Esophagus (tissue), 2 donors: Measurements from ENCODE around the gene PTTG2. TPM values are rescaled to one million over a fixed set of nuclear protein-coding genes. Genes with fewer than 3 reads are reported as not detected.

ENCODE experiments used
- H3K27ac ChIP-seq, 2 donors: one replicate each; pipeline ENCODE4 v1.5.1; 2013; ENCODE audit warnings: low read depth in 2 of 2, mild to moderate bottlenecking in 2 of 2, inconsistent platforms in 1 of 2, low read length in 1 of 2, moderate library complexity in 1 of 2
- H3K27me3 ChIP-seq, 2 donors: one replicate each; pipeline ENCODE4 v1.6.1; 2013; ENCODE audit warnings: low read length in 2 of 2, control low read depth in 1 of 2, mild to moderate bottlenecking in 1 of 2; ENCODE audit not compliant: insufficient read depth in 2 of 2, control insufficient read depth in 1 of 2
- H3K36me3 ChIP-seq, 2 donors: one replicate each; pipeline ENCODE4 v1.6.1; 2013; ENCODE audit warnings: low read length in 1 of 2; ENCODE audit not compliant: control insufficient read depth in 2 of 2, insufficient read depth in 2 of 2
- H3K4me1 ChIP-seq, 2 donors: one replicate each; pipeline ENCODE4 v1.6.1; 2013; ENCODE audit warnings: low read length in 1 of 2; ENCODE audit not compliant: control insufficient read depth in 2 of 2, insufficient read depth in 2 of 2
- H3K4me3 ChIP-seq, 2 donors: one replicate each; pipeline ENCODE4 v1.5.1; 2013; ENCODE audit warnings: low read length in 2 of 2, mild to moderate bottlenecking in 2 of 2, low read depth in 1 of 2, moderate library complexity in 1 of 2
- H3K9me3 ChIP-seq, 2 donors: one replicate each; pipeline ENCODE4 v1.6.1; 2013; ENCODE audit warnings: mild to moderate bottlenecking in 2 of 2, low read depth in 1 of 2, low read length in 1 of 2, moderate library complexity in 1 of 2; ENCODE audit not compliant: control insufficient read depth in 2 of 2, insufficient read depth in 1 of 2
- WGBS, 2 donors: extraction: QIAGEN DNeasy Blood & Tissue Kit; methylation state at CpG; one replicate each; pipeline ENCODE4 v1.1.7; 2013; 5-methylcytosine and 5-hydroxymethylcytosine counted together
- polyA plus RNA-seq, 2 donors: library from polyadenylated mRNA; stranded (reverse); fragments of 200-250 nt; gene quantifications; one replicate each; pipeline ENCODE4 v1.2.3, GENCODE V29; 2013
- donor health status: healthy with polysubstance abuse.
- donor health status: Bipolar disorder and iron deficiency.

PTTG2 gene
- polyA plus RNA-seq, 2 donors: 0.20 TPM; not detected in 1

- Histone ChIP-seq H3K4me1 (no peaks in the 10 kb centered on the region), H3K27me3 (no peaks in the 10 kb centered on the region), H3K36me3 (no peaks in the 10 kb centered on the region), H3K9me3 (no peaks in the 10 kb centered on the region), H3K4me3 (no peak overlapping the region), H3K27ac (no peak overlapping the region)
- 100% methylated on average over 1 of the region's 1 CpG for WGBS, 2 donors
These were observed 43.4 kb downstream of the PTTG2 start for GRCh38 chr4:38003628-38004027.

DNA sequence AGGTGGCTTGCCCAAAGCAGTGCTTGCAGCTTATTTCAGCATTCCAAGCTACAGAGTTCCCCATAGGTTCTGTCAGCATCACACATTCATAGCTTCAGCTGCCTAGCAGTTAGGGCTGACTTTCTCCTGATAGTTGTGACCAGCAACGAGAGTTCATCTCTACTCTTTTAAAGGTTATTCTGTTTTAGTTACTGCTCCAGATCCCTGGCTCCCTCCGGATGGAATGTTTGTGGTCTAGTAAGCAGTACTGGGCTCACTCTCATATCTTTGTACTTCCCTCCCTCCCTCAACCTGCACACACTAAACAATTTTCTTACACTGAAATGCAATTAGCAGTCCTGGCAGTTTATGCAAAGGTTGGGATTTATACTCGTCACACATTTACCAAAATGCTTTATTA, 43.9 kb downstream of the PTTG2 start:
- no peaks in the 10 kb centered on the region for H3K9me3 ChIP-seq
- H3K36me3 ChIP-seq: no peaks in the 10 kb centered on the region
- H3K27ac ChIP-seq: no peak overlapping the region
- WGBS, 2 donors: 73 to 80% methylated on average over 3 of the region's 3 CpGs
- no peak overlapping the region for H3K4me3 ChIP-seq
- no peaks in the 10 kb centered on the region for H3K4me1 ChIP-seq
- no peaks in the 10 kb centered on the region for H3K27me3 ChIP-seq

GRCh38 chr4:38004887-38005286, 44.7 kb downstream of the PTTG2 start:
- H3K27ac ChIP-seq: no peak overlapping the region
- H3K4me3 ChIP-seq: no peak overlapping the region
- WGBS, 2 donors: 70 to 81% methylated on average over 6 of the region's 6 CpGs
- no peaks in the 10 kb centered on the region for H3K36me3 ChIP-seq
- no peaks in the 10 kb centered on the region for H3K9me3 ChIP-seq
- H3K27me3 ChIP-seq: no peaks in the 10 kb centered on the region
- H3K4me1 ChIP-seq: no peaks in the 10 kb centered on the region

- H3K9me3 ChIP-seq: no peaks in the 10 kb centered on the region
- no peaks in the 10 kb centered on the region for H3K27me3 ChIP-seq
- WGBS, 2 donors: 78 to 85% methylated on average over 3 of the region's 3 CpGs
- no peaks in the 10 kb centered on the region for H3K4me1 ChIP-seq
- H3K27ac ChIP-seq: no peak overlapping the region
- no peak overlapping the region for H3K4me3 ChIP-seq
- H3K36me3 ChIP-seq: no peaks in the 10 kb centered on the region
These were observed 45.4 kb downstream of the PTTG2 start for GRCh38 chr4:38005637-38006036.

GRCh38 chr4:38007645-38008044, 47.4 kb downstream of the PTTG2 start:
- H3K36me3 ChIP-seq: no peaks in the 10 kb centered on the region
- no peaks in the 10 kb centered on the region for H3K9me3 ChIP-seq
- H3K27me3 ChIP-seq: no peaks in the 10 kb centered on the region
- no peak overlapping the region for H3K27ac ChIP-seq
- WGBS, 2 donors: 76 to 77% methylated on average over 5 of the region's 5 CpGs
- H3K4me3 ChIP-seq: no peak overlapping the region
- H3K4me1 ChIP-seq: no peaks in the 10 kb centered on the region

GRCh38 chr4:38008571-38009021, 48.4 kb downstream of the PTTG2 start:
- no peak overlapping the region for H3K27ac ChIP-seq
- WGBS, 2 donors: 78 to 90% methylated on average over 3 of the region's 3 CpGs

GRCh38 chr4:38009421-38009820, 49.2 kb downstream of the PTTG2 start:
- Histone ChIP-seq H3K4me1 (peaks cover 0 to 4% of the 10 kb centered on the region in 2 donors), H3K4me3 (no peak overlapping the region), H3K27me3 (no peaks in the 10 kb centered on the region), H3K9me3 (no peaks in the 10 kb centered on the region), H3K27ac (no peak overlapping the region), H3K36me3 (no peaks in the 10 kb centered on the region)

More at GRCh38 chr4:38008571-38009021, 48.4 kb downstream of the PTTG2 start:
- H3K9me3 ChIP-seq: no peaks in the 10 kb centered on the region
- H3K4me1 ChIP-seq: no peaks in the 10 kb centered on the region
- no peak overlapping the region for H3K4me3 ChIP-seq
- no peaks in the 10 kb centered on the region for H3K36me3 ChIP-seq
- no peaks in the 10 kb centered on the region for H3K27me3 ChIP-seq

GRCh38 chr4:38009949-38010348, 49.8 kb downstream of the PTTG2 start:
- H3K4me3 ChIP-seq: no peak overlapping the region
- peaks cover 3% of the 10 kb centered on the region in 2 donors for H3K36me3 ChIP-seq
- no peak overlapping the region for H3K27ac ChIP-seq
- no peaks in the 10 kb centered on the region for H3K9me3 ChIP-seq
- H3K4me1 ChIP-seq: peaks cover 0 to 4% of the 10 kb centered on the region in 2 donors
- 70 to 76% methylated on average over 3 of the region's 3 CpGs for WGBS, 2 donors
- H3K27me3 ChIP-seq: no peaks in the 10 kb centered on the region

Other genes with a start within 250 kb of the PTTG2 start
- gene PGM2, start 133.7 kb upstream of the PTTG2 start, polyA plus RNA-seq: 10 to 100 TPM; 21.0 to 57.3 TPM
- 10 to 100 TPM; 10.4 to 15.3 TPM for gene TBC1D1, start 69.3 kb upstream of the PTTG2 start, polyA plus RNA-seq